HCT116 (cell line): ENCODE data around the gene MCF2L2. TPM values are rescaled to one million over a fixed set of nuclear protein-coding genes. Genes with fewer than 3 reads are reported as not detected.

Experiments
- ATAC-seq: fragments of 200-7000 bp; cut with Tn5 transposase; 2 replicates; pipeline ENCODE4 v1.9.1; 2020; ENCODE audit warnings: mild to moderate bottlenecking, moderate library complexity
- BruUV-seq: library from RNA; stranded (reverse); fragments of 400-500 nt; replicated peaks from 2 replicates; lab custom pipeline; 2021; lab: Mats Ljungman, UMichigan
- CTCF ChIA-PET: fragments of 300-600 bp; sonication (Branson Sonifier 250); formaldehyde crosslinking; loops from one replicate; lab custom pipeline; 2021; ENCODE audit warnings: antibody characterized with exemption; lab: Charles Lee
- POLR2A ChIA-PET: fragments of 300-600, 350-600 bp; sonication (Branson Sonifier 250); formaldehyde crosslinking; loops from one replicate; lab custom pipeline; 2021; ENCODE audit warnings: antibody characterized with exemption; lab: Charles Lee
- RAD21 ChIA-PET, 2 experiments: fragments of 300-600 bp; sonication (Branson Sonifier 250); formaldehyde crosslinking; loops; one replicate each; lab custom pipeline; 2023; ENCODE audit warnings: low total read pairs in 2 of 2; ENCODE audit not compliant: uncharacterized antibody in 2 of 2, unreplicated experiment in 2 of 2, low non-redundant PET in 1 of 2; lab: Charles Lee
- DNase-seq: peaks from one replicate; pipeline ENCODE4 v3.0.0-alpha.2; 2010; ENCODE audit warnings: low read depth, low spot score
- H2AFZ ChIP-seq: fragments of 200-600 bp; shearing (Covaris generic), sonication (generic); 2 replicates; pipeline ENCODE4 v1.6.1; 2017; ENCODE audit warnings: low read depth, mixed run types, mixed read lengths, antibody characterized with exemption, low read length; ENCODE audit not compliant: poor library complexity, severe bottlenecking
- H3K27ac ChIP-seq: 2 replicates; pipeline ENCODE4 v1.5.1; 2012; ENCODE audit warnings: low read depth, low read length
- H3K27me3 ChIP-seq: fragments of 200-600 bp; sonication (generic); 2 replicates; pipeline ENCODE4 v1.6.1; 2016; ENCODE audit warnings: mixed run types, low read length, mixed read lengths; ENCODE audit not compliant: insufficient read depth
- H3K36me3 ChIP-seq, 2 experiments: fragments of 200-500 bp in 1 of 2; fragments of 200-600 bp in 1 of 2; sonication (Bioruptor generic) in 1 of 2; sonication (generic) in 1 of 2; 2 replicates each; pipeline versions ENCODE4 v1.5.1 to v1.6.1; 2014 to 2016; ENCODE audit warnings: low read length in 2 of 2, inconsistent platforms in 1 of 2, mixed read lengths in 1 of 2, mixed run types in 1 of 2; ENCODE audit not compliant: insufficient read depth in 2 of 2, control insufficient read depth in 1 of 2
- H3K4me1 ChIP-seq, 2 experiments: fragments of 200-600 bp in 1 of 2; sonication (generic) in 1 of 2; 2 replicates each; pipeline versions ENCODE4 v1.5.1 to v1.6.1; 2012 to 2017; ENCODE audit warnings: low read length in 2 of 2, inconsistent platforms in 1 of 2, mild to moderate bottlenecking in 1 of 2, mixed read lengths in 1 of 2, mixed run types in 1 of 2, moderate library complexity in 1 of 2; ENCODE audit not compliant: insufficient read depth in 2 of 2, control insufficient read depth in 1 of 2
- H3K4me2 ChIP-seq: fragments of 200-600 bp; sonication (generic); 2 replicates; pipeline ENCODE4 v1.6.1; 2017; ENCODE audit warnings: mixed run types, low read length, mixed read lengths
- H3K4me3 ChIP-seq, 2 experiments: fragments of 200-600 bp in 1 of 2; sonication (generic) in 1 of 2; replicated peaks in 1 of 2; 2 replicates each; pipeline ENCODE4 v1.5.1; 2011 to 2016; ENCODE audit warnings: low read length in 2 of 2, control low read depth in 1 of 2, low read depth in 1 of 2, mild to moderate bottlenecking in 1 of 2, mixed read lengths in 1 of 2, mixed run types in 1 of 2
- H3K79me2 ChIP-seq: fragments of 200-600 bp; sonication (generic); 2 replicates; pipeline ENCODE4 v1.6.1; 2017; ENCODE audit warnings: mild to moderate bottlenecking, mixed run types, low read length, moderate library complexity, mixed read lengths; ENCODE audit not compliant: insufficient read depth
- H3K9ac ChIP-seq: fragments of 200-600 bp; sonication (generic); 2 replicates; pipeline ENCODE4 v1.6.1; 2016; ENCODE audit warnings: low read length, mixed read lengths
- H3K9me2 ChIP-seq: fragments of 200-600 bp; sonication (generic), shearing (Covaris generic); 2 replicates; pipeline ENCODE4 v1.6.1; 2017; ENCODE audit warnings: mixed run types, mild to moderate bottlenecking, moderate library complexity; ENCODE audit not compliant: insufficient read depth
- H3K9me3 ChIP-seq, 2 experiments: fragments of 200-500 bp in 1 of 2; fragments of 200-600 bp in 1 of 2; sonication (Bioruptor generic) in 1 of 2; sonication (generic) in 1 of 2; 2 replicates each; pipeline ENCODE4 v1.6.1; 2014 to 2017; ENCODE audit warnings: low read length in 2 of 2, mixed read lengths in 2 of 2, inconsistent platforms in 1 of 2, low read depth in 1 of 2, mild to moderate bottlenecking in 1 of 2, mixed run types in 1 of 2, moderate library complexity in 1 of 2; ENCODE audit not compliant: control insufficient read depth in 1 of 2, insufficient read depth in 1 of 2
- H4K20me1 ChIP-seq: fragments of 200-600 bp; sonication (generic), shearing (Covaris generic); 2 replicates; pipeline ENCODE4 v1.6.1; 2017; ENCODE audit warnings: mixed run types, mild to moderate bottlenecking, moderate library complexity; ENCODE audit not compliant: insufficient read depth
- ATF3 ChIP-seq: IDR thresholded peaks from 2 replicates; pipeline ENCODE4 v1.6.1; 2012
- CBX3 ChIP-seq: IDR thresholded peaks from 2 replicates; pipeline ENCODE4 v1.6.1; 2012; ENCODE audit warnings: low read depth
- EGR1 ChIP-seq: IDR thresholded peaks from 2 replicates; pipeline ENCODE4 v1.6.1; 2012; ENCODE audit warnings: low read depth
- EZH2 ChIP-seq: fragments of 200-600 bp; sonication (generic); IDR thresholded peaks from 2 replicates; pipeline ENCODE4 v1.6.1; 2017; ENCODE audit warnings: antibody characterized with exemption, mixed run types
- JUND ChIP-seq: IDR thresholded peaks from 2 replicates; pipeline ENCODE4 v1.6.1; 2012
- MAX ChIP-seq: IDR thresholded peaks from 2 replicates; pipeline ENCODE4 v1.6.1; 2012
- RAD21 ChIP-seq: IDR thresholded peaks from 2 replicates; pipeline ENCODE4 v1.6.1; 2012; ENCODE audit warnings: low read depth, mild to moderate bottlenecking
- REST ChIP-seq: IDR thresholded peaks from 2 replicates; pipeline ENCODE4 v1.6.1; 2012; ENCODE audit warnings: low read depth
- SIN3A ChIP-seq: IDR thresholded peaks from 2 replicates; pipeline ENCODE4 v1.6.1; 2012; ENCODE audit warnings: low read depth
- SP1 ChIP-seq: IDR thresholded peaks from 2 replicates; pipeline ENCODE4 v1.6.1; 2012; ENCODE audit warnings: low read depth
- ZBTB33 ChIP-seq: IDR thresholded peaks from 2 replicates; pipeline ENCODE4 v1.6.1; 2011; ENCODE audit warnings: mild to moderate bottlenecking, low read length, moderate library complexity; ENCODE audit not compliant: insufficient replicate concordance; ENCODE audit errors: extremely low read depth
- intact Hi-C: fragments of 100-400 bp; cut with micrococcal nuclease; formaldehyde crosslinking; loops from 2 replicates; pipeline ENCODE4 v1.10.0; 2022
- total RNA-seq: library from RNA; stranded (reverse); gene quantifications from one replicate; pipeline ENCODE4 v1.2.1, GENCODE V29; 2021; ENCODE audit not compliant: unreplicated experiment

Gene MCF2L2
- total RNA-seq, 1 experiment from 2014 or later: 1.5 TPM

GRCh38 chr3:183410280-183410679, 18.1 kb downstream of the MCF2L2 start:
- POLR2A ChIA-PET: no interaction called here
- TF ChIP-seq MAX (no peak), SIN3A (no peak), REST (no peak), EZH2 (no peak)
- TF ChIP-seq, all 23 proteins: peak for 0
- H3K27ac ChIP-seq: no peak overlapping the region
- no peak for DNase-seq
- H3K9me3 ChIP-seq: no peaks in the 10 kb centered on the region
- ChIA-PET RAD21 (no interaction called here), CTCF (no interaction called here)
- no peak overlapping the region for H3K4me2 ChIP-seq
- no peaks in the 10 kb centered on the region for H3K27me3 ChIP-seq
- no peaks in the 10 kb centered on the region for H4K20me1 ChIP-seq
- BruUV-seq: no TSS peak
- H3K36me3 ChIP-seq: no peaks in the 10 kb centered on the region
- no peaks in the 10 kb centered on the region for H3K79me2 ChIP-seq
- H3K4me3 ChIP-seq: no peak overlapping the region
- ATAC-seq: no peak
- no peak overlapping the region for H3K9ac ChIP-seq
- no peaks in the 10 kb centered on the region for H3K4me1 ChIP-seq
- intact Hi-C loops: no loop called here
- H3K9me2 ChIP-seq: no peaks in the 10 kb centered on the region
- no peak overlapping the region for H2AFZ ChIP-seq

GRCh38 chr3:183409219-183409618, 19.2 kb downstream of the MCF2L2 start:
- no peaks in the 10 kb centered on the region for H4K20me1 ChIP-seq
- BruUV-seq: no TSS peak
- TF ChIP-seq SP1 (no peak), CBX3 (no peak), JUND (no peak), EGR1 (no peak), RAD21 (no peak), ZBTB33 (no peak), ATF3 (no peak), REST (no peak)

More at GRCh38 chr3:183409219-183409618, 19.2 kb downstream of the MCF2L2 start:
- intact Hi-C loops: no loop called here
- H3K9me3 ChIP-seq: no peaks in the 10 kb centered on the region
- no peak for DNase-seq
- H3K9me2 ChIP-seq: no peaks in the 10 kb centered on the region
- H3K27me3 ChIP-seq: no peaks in the 10 kb centered on the region
- H2AFZ ChIP-seq: no peak overlapping the region
- H3K79me2 ChIP-seq: no peaks in the 10 kb centered on the region
- H3K4me1 ChIP-seq: no peaks in the 10 kb centered on the region
- POLR2A ChIA-PET: no interaction called here
- H3K4me3 ChIP-seq: no peak overlapping the region
- no peak overlapping the region for H3K4me2 ChIP-seq
- ATAC-seq: no peak
- no peak overlapping the region for H3K27ac ChIP-seq
- RAD21 ChIA-PET: no interaction called here
- H3K36me3 ChIP-seq: no peaks in the 10 kb centered on the region
- CTCF ChIA-PET: no interaction called here
- H3K9ac ChIP-seq: no peak overlapping the region
